SK-N-SH (cell line): ENCODE measurements around the gene USP25.

Source experiments
- ELF1 ChIP-seq: IDR thresholded peaks from 2 replicates; pipeline ENCODE4 v1.4.0; 2012
- EZH2phosphoT487 ChIP-seq: fragments of 200-600 bp; sonication (generic); IDR thresholded peaks from 2 replicates; pipeline ENCODE4 v1.6.1; 2017; ENCODE audit warnings: low read depth, mixed run types, mild to moderate bottlenecking, antibody characterized with exemption, moderate library complexity, borderline replicate concordance
- JUND ChIP-seq: IDR thresholded peaks from 2 replicates; pipeline ENCODE4 v1.4.0; 2012
- MAX ChIP-seq: IDR thresholded peaks from 2 replicates; pipeline ENCODE4 v1.4.0; 2012; ENCODE audit warnings: low read depth
- POLR2AphosphoS5 ChIP-seq: IDR thresholded peaks from 2 replicates; pipeline ENCODE4 v1.6.1; 2012; ENCODE audit warnings: low read depth, low read length
- TF ChIP-seq, protein P1 (sequence below): fragments of 200-600 bp; sonication (generic); IDR thresholded peaks from 2 replicates; pipeline ENCODE4 v1.6.1; 2017; ENCODE audit warnings: antibody characterized with exemption, mild to moderate bottlenecking, moderate library complexity

GRCh38 chr21:15928196-15928595 lies 198.4 kb downstream of the USP25 start:
- TF ChIP-seq POLR2AphosphoS5 (no peak), ELF1 (no peak), JUND (no peak), MAX (no peak), EZH2phosphoT487 (no peak)
- TF ChIP-seq, protein P1, sequence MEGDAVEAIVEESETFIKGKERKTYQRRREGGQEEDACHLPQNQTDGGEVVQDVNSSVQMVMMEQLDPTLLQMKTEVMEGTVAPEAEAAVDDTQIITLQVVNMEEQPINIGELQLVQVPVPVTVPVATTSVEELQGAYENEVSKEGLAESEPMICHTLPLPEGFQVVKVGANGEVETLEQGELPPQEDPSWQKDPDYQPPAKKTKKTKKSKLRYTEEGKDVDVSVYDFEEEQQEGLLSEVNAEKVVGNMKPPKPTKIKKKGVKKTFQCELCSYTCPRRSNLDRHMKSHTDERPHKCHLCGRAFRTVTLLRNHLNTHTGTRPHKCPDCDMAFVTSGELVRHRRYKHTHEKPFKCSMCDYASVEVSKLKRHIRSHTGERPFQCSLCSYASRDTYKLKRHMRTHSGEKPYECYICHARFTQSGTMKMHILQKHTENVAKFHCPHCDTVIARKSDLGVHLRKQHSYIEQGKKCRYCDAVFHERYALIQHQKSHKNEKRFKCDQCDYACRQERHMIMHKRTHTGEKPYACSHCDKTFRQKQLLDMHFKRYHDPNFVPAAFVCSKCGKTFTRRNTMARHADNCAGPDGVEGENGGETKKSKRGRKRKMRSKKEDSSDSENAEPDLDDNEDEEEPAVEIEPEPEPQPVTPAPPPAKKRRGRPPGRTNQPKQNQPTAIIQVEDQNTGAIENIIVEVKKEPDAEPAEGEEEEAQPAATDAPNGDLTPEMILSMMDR: no peak
